Fibroblast of the aortic adventitia (primary cell): ENCODE data around the gene TUBG1. TPM values are rescaled to one million over a fixed set of nuclear protein-coding genes. Genes with fewer than 3 reads are reported as not detected.
A peak's percentile ranks its signal among the peaks of the same experiment; 100 is the strongest.

Source experiments
- DNase-seq: peaks from one replicate; pipeline ENCODE4 v3.0.0-alpha.2; 2010; ENCODE audit warnings: low read depth
- H3K4me3 ChIP-seq: 2 replicates; pipeline ENCODE4 v1.5.1; 2011; ENCODE audit warnings: low read depth, mild to moderate bottlenecking, control low read depth, low read length, moderate library complexity
- CTCF ChIP-seq: IDR thresholded peaks from 2 replicates; pipeline ENCODE4 v1.5.1; 2011; ENCODE audit warnings: mild to moderate bottlenecking, low read length, control low read depth, inconsistent platforms; ENCODE audit not compliant: insufficient read depth
- total RNA-seq: library from RNA; depleted of rRNA; stranded (reverse); fragments of >200 nt; gene quantifications from 2 replicates; pipeline ENCODE4 v1.2.3, GENCODE V29; 2012; ENCODE audit warnings: low replicate concordance

The TUBG1 gene
- total RNA-seq, 1 donor, result 50.6 TPM

DNA sequence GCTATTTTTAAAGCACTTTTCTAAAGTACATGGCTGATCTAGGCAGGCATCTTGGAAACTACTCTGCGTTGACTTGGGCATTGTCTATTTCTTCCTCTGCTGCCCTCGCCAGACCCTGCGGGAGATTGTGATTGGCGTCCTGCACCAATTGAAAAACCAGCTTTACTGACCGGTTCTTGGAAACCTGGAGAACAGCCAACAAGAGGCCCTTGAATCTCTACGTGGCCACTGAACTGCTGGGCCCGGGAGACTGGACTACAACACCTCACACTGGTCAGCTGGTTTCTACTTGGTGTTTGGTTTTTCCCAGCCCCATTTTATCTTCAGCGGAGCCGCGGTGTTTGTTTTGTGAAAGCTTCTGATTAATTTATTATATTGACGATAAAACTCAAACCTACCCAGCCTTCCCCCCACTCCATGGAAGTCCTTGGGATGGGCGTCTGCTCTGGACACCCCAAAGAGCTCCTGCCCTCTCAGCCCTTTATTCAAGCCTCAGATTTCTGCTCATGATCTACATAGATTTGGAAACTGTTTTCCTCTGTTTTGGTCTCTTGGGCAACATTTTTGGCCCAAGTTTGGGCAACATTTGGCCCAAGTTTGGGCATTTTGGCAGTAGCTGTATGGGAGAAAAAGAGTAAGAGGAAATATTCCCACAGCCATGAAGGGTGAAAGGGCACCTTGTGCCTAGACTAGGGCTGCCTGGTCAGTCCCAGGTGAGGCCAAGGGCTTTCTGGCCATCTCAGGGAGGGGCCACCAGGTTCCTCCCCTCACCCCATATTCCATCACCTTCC, 37.9 kb upstream of the TUBG1 start:
- no peak for TF ChIP-seq CTCF
- H3K4me3 ChIP-seq, result no peak overlapping the region
- DNase-seq, result peak; percentile 14

DNA sequence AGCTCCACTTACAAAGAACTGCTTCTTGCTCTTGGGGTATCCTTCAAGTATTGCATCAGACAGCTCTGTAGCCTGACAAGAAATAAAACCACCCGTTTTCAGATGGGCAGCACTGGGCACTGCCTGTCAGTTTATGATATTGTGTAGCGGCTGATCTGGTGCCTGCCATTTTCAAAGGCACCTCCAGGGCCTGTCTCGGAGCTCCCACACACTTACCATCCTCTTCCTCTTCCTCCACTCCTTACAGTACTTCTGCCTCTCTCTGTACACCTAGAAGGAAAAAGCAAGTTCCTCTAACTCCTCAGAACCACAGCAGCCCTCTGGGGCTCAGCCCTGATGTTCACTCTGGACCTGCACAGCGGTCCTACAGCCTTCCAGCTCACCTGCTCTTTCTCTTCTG, 36.4 kb upstream of the TUBG1 start:
- no peak for TF ChIP-seq CTCF
- no peak for DNase-seq

GRCh38 chr17:42574463-42574862, 35.0 kb upstream of the TUBG1 start:
- H3K4me3 ChIP-seq, result no peak overlapping the region
- no peak for TF ChIP-seq CTCF
- no peak for DNase-seq

More for the DNA sequence above, 36.4 kb upstream of the TUBG1 start:
- no peak overlapping the region for H3K4me3 ChIP-seq

DNA sequence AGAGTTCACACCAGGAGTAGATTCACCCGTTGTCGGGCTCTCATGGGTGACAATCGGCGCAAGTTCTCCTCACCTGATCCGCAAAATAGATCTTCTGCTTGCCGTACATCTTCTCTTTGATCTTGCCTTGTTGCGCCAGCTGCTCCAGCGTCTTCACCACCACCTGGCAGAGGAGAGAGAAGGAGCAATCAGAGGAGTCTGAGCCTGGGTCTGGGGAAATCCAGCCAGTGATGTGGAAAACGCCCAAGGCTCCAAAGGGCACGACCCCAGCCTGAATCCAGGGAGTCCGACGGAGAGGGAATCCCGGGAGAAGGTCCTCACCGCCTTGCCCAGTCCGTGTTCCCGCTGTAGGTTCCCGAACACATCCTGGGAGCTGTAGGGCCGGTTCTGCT, 32.3 kb upstream of the TUBG1 start:
- DNase-seq, result no peak
- peak overlapping the region; percentile 69 for H3K4me3 ChIP-seq
- TF ChIP-seq CTCF, result no peak

DNA sequence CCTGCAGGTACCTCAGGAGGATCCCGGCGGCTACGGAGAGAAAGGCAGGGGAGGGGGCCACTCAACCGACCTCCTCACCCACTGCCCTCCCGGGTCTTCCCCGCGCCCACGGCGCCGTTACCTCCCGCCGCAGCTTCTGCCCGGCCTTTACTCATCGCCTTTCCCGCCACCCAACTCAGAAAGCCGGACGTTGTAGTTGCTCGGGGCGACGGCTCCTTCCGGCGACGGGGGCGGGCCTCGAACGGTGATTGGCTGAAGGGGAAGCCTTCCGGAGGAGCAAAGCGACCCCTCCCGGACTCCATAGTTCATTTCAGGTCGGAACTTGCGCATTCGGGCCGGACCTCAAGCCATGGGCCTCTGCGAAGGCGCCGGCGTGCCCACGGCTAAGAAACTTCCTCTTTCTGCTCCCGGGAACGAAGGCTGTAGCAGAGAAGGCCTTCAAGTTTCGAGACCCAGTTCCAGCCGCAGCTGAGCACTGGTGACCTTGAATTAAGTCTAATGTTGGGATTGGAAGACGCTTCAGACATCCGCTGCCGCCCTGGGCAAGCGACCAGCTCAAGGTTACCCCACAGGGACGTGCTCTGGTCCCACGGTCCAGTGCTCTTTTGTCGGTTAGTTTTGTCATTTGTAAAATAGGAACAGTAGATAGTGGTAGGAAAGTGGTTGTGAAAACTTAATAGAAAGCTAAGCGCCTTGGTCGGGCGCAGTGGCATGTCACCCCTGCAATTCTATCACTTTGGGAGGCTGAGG, 31.8 kb upstream of the TUBG1 start, which contains the start of gene PSMC3IP:
Gene PSMC3IP (minus strand): TSS at position 198 of the 750 bp plus-strand sequence. CDS start 43 bp downstream, at position 155.
- TF ChIP-seq CTCF, result peak; percentile 42
- peak; percentile 93 for DNase-seq
- H3K4me3 ChIP-seq, result peak within 1 kb of the TSS; percentile 75

GRCh38 chr17:42578282-42578869, 31.1 kb upstream of the TUBG1 start:
- peak overlapping the region; percentile 75 for H3K4me3 ChIP-seq
- peak; percentile 79 for TF ChIP-seq CTCF
- DNase-seq, result peak; percentile 77
